ENCODE results near the gene ATG14. TPM values are rescaled to one million over a fixed set of nuclear protein-coding genes. Genes with fewer than 3 reads are reported as not detected.
"Not testable (repeated sequence)": the region's sequence is repeated elsewhere in the genome, so short reads cannot be mapped to it uniquely, and the experiment has no call there.

The ATG14 gene
- total RNA-seq, 2 experiments from 2014 or later, result 4.3 to 4.8 TPM

DNA sequence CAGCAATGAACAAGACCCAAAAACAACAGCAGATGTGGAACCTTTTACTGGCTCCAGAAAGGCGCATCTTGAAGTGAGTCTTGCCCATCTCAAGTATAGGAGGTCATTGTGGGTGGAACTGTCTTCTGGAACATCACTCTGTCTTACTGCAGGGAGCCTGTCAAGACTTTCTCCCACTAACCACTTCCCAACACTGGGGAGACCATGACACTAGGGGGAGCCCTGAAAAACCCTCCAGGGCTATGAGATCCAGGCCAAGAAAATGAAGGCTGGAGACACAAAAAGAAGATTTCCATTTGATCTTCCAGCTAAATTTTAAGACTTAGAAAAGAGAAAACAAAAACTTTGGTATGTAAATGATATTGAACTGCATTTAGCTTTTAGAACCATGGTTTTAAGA, 13.5 kb upstream of the ATG14 start:
- H3K27ac Mint-ChIP-seq, result no peak overlapping the region
- no peak for ATAC-seq
- no peaks in the 10 kb centered on the region for H3K9me3 Mint-ChIP-seq (ENCODE audit: low read depth)
- CTCF ChIA-PET, result interaction anchor here (0.8 to 1.5 kb wide), 3 partner anchors 9 to 154 kb away, joined by 3 to 5 read pairs (median 3); partner anchors contain the start of gene FBXO34
- peaks cover 3% of the 10 kb centered on the region for H3K4me1 Mint-ChIP-seq
- no peaks in the 10 kb centered on the region for H3K27me3 Mint-ChIP-seq
- no peak overlapping the region for H3K4me3 Mint-ChIP-seq
- H3K36me3 Mint-ChIP-seq, result no peaks in the 10 kb centered on the region
- DNase-seq, result no peak

- CTCF ChIA-PET, result interaction anchor here (0.6 to 1.4 kb wide), 3 partner anchors 87 to 1050 kb away, joined by 3 to 5 read pairs (median 3); partner anchors contain the start of gene FBXO34
- Mint-ChIP-seq H3K9me3 (ENCODE audit: low read depth) (no peaks in the 10 kb centered on the region), H3K4me1 (no peaks in the 10 kb centered on the region), H3K4me3 (no peak overlapping the region), H3K36me3 (no peaks in the 10 kb centered on the region), H3K27ac (no peak overlapping the region), H3K27me3 (no peaks in the 10 kb centered on the region)
- ATAC-seq, result no peak
- DNase-seq, result no peak
Measured at GRCh38 chr14:55423969-55424368, 12.3 kb upstream of the ATG14 start.

DNA sequence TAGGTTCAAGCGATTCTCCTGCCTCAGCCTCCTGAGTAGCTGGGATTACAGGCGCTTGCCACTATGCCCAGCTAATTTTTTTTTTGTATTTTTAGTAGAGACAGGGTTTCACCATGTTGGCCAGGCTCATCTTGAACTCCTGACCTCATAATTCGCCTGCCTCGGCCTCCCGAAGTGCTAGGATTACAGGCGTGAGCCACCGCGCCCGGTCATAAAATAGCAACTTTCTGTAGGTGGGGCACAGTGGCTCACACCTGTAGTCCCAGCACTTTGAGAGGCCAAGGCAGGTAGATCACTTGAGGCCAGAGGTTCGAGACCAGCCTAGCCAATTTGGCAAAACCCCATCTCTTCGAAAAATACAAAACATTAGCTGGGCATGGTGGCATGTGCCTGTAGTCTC, 10.7 kb upstream of the ATG14 start:
- H3K27me3 Mint-ChIP-seq; H3K27ac Mint-ChIP-seq; DNase-seq; H3K4me3 Mint-ChIP-seq; H3K9me3 Mint-ChIP-seq (ENCODE audit: low read depth); H3K4me1 Mint-ChIP-seq; H3K36me3 Mint-ChIP-seq; CTCF ChIA-PET; ATAC-seq: not testable (repeated sequence)

DNA sequence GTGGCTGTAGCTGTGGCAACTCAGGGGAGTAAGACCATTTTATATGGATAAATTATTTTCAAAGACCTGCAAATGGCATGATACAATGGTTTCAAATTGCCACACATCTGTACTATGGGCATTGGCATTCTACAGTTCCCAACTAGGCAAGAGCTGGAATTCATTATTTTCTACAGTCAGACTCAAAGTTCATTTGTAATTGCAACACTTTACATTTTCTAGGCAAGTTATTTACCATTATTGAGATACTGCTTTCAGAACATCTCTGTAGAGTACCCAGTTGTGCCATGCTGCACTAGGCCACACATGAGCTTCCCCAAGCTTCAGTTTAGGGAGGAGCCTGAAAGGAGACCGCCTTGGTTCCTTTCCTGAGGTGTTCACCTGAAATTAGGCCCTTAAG, 8.0 kb upstream of the ATG14 start:
- H3K27ac Mint-ChIP-seq, result no peak overlapping the region
- DNase-seq (no peak), ATAC-seq (no peak)
- no peaks in the 10 kb centered on the region for H3K9me3 Mint-ChIP-seq (ENCODE audit: low read depth)
- CTCF ChIA-PET, result interaction anchor here (0.6 to 1.8 kb wide), 2 partner anchors 13 to 428 kb away, joined by 3 to 6 read pairs; no protein-coding TSS in a partner anchor
- H3K4me3 Mint-ChIP-seq, result no peak overlapping the region
- H3K27me3 Mint-ChIP-seq, result peaks cover 3% of the 10 kb centered on the region
- H3K4me1 Mint-ChIP-seq, result peaks cover 10% of the 10 kb centered on the region
- no peaks in the 10 kb centered on the region for H3K36me3 Mint-ChIP-seq

DNA sequence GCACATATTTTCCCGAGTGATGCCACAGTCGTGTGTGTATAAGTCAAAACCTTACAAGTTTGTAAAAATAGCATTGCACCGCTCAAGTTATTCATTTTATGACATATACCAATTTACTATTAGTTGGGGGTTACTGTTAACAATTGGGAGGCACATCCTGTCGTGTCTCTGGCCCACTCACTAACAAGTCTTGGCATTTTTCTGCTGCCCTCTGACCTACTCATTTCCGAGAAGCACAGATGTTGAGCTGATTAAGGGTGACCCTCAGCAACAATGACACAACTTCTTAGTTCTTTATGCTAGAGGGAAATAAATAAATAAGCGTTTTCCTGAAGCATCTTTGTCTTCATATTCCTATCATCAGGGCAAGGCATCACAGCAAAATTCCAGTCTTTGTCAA, 6.8 kb upstream of the ATG14 start:
- no peak for ATAC-seq
- peaks cover 10% of the 10 kb centered on the region for H3K4me1 Mint-ChIP-seq
- CTCF ChIA-PET, result interaction anchor here (1.8 to 4.3 kb wide), 2 partner anchors 9 to 14 kb away, joined by 6 to 28 read pairs; no protein-coding TSS in a partner anchor
- H3K36me3 Mint-ChIP-seq, result no peaks in the 10 kb centered on the region
- H3K27ac Mint-ChIP-seq, result no peak overlapping the region
- H3K9me3 Mint-ChIP-seq (ENCODE audit: low read depth), result no peaks in the 10 kb centered on the region
- no peak overlapping the region for H3K4me3 Mint-ChIP-seq
- no peak for DNase-seq
- peaks cover 3% of the 10 kb centered on the region for H3K27me3 Mint-ChIP-seq

GRCh38 chr14:55417955-55418354, 6.3 kb upstream of the ATG14 start:
- H3K9me3 Mint-ChIP-seq (ENCODE audit: low read depth), result no peaks in the 10 kb centered on the region
- ATAC-seq (no peak), DNase-seq (no peak)
- H3K4me3 Mint-ChIP-seq, result no peak overlapping the region
- CTCF ChIA-PET, result interaction anchor here (0.6 to 4.3 kb wide), 3 partner anchors 10 to 247 kb away, joined by 3 to 28 read pairs (median 6); no protein-coding TSS in a partner anchor
- H3K27ac Mint-ChIP-seq, result no peak overlapping the region
- H3K27me3 Mint-ChIP-seq, result peaks cover 3% of the 10 kb centered on the region
- H3K4me1 Mint-ChIP-seq, result peaks cover 10% of the 10 kb centered on the region
- H3K36me3 Mint-ChIP-seq, result no peaks in the 10 kb centered on the region

GRCh38 chr14:55416866-55417265, 5.2 kb upstream of the ATG14 start:
- CTCF ChIA-PET, result interaction anchor here (0.7 to 4.3 kb wide), 11 partner anchors 8 to 340 kb away, joined by 3 to 28 read pairs (median 4); no protein-coding TSS in a partner anchor
- no peaks in the 10 kb centered on the region for H3K9me3 Mint-ChIP-seq (ENCODE audit: low read depth)
- ATAC-seq (no peak), DNase-seq (no peak)
- no peak overlapping the region for H3K27ac Mint-ChIP-seq
- H3K36me3 Mint-ChIP-seq, result no peaks in the 10 kb centered on the region
- H3K4me1 Mint-ChIP-seq, result peaks cover 19% of the 10 kb centered on the region
- no peak overlapping the region for H3K4me3 Mint-ChIP-seq
- H3K27me3 Mint-ChIP-seq, result peaks cover 3% of the 10 kb centered on the region

DNA sequence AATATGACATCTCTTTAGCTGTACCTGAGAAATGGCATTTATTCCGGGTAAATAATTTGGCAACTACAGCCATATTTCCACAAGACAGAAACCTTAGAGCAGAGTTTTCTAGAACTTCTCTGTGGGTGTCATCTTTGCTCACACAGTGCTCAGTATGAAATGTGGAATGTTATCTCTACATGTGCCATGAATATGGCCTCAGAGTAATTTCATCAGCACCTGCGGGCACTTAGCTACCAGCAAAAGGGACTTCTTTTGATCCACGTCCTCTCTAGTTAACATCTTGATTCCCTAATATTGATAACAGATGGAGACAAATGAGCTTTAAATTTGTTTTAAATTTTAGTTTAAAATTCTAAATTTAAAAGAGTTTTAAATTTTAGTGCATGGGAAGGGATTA, 2.9 kb upstream of the ATG14 start:
- Mint-ChIP-seq H3K27ac (no peak overlapping the region), H3K9me3 (ENCODE audit: low read depth) (no peaks in the 10 kb centered on the region), H3K36me3 (no peaks in the 10 kb centered on the region), H3K4me1 (peaks cover 34% of the 10 kb centered on the region), H3K4me3 (no peak overlapping the region), H3K27me3 (peaks cover 3% of the 10 kb centered on the region)
- CTCF ChIA-PET, result interaction anchor here (1.2 to 4.3 kb wide), 2 partner anchors 13 to 144 kb away, joined by 4 to 28 read pairs; no protein-coding TSS in a partner anchor
- DNase-seq (no peak), ATAC-seq (no peak)

- Mint-ChIP-seq H3K36me3 (no peaks in the 10 kb centered on the region), H3K27ac (no peak overlapping the region)
Measured at GRCh38 chr14:55412676-55413075, 1.0 kb upstream of the ATG14 start.

DNA sequence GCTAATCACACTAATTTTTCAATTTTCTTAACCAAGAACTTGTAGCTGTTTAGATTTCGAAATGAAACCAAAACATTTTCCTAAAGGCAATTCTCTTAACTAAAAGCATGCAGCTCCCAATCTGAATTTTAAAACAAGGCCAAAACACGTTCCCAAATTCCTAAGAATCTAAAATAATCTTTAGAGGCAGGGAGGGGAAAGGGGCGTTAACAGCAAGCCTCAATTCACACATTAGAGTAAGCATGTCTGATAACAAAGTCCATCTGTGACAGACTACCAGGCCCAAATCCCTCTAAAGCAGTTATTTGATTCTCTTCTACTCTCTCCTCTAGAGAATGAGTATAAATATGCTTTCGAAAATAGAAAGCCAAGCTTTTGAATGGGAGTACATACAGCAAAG, 754 bp downstream of the ATG14 start:
- Mint-ChIP-seq H3K4me3 (peak overlapping the region; percentile 83), H3K9me3 (ENCODE audit: low read depth) (no peaks in the 10 kb centered on the region), H3K27me3 (peaks cover 2% of the 10 kb centered on the region), H3K36me3 (no peaks in the 10 kb centered on the region), H3K27ac (peak overlapping the region; percentile 47), H3K4me1 (peaks cover 30% of the 10 kb centered on the region)
- CTCF ChIA-PET, result interaction anchor here (0.9 to 2.6 kb wide), 4 partner anchors 25 to 201 kb away, joined by 3 to 6 read pairs (median 4); no protein-coding TSS in a partner anchor
- DNase-seq (no peak), ATAC-seq (no peak)

More at GRCh38 chr14:55412676-55413075, 1.0 kb upstream of the ATG14 start:
- peak overlapping the region; percentile 83 for H3K4me3 Mint-ChIP-seq
- H3K9me3 Mint-ChIP-seq (ENCODE audit: low read depth), result no peaks in the 10 kb centered on the region
- H3K27me3 Mint-ChIP-seq, result peaks cover 3% of the 10 kb centered on the region
- peaks cover 39% of the 10 kb centered on the region for H3K4me1 Mint-ChIP-seq
- DNase-seq (no peak), ATAC-seq (no peak)
- CTCF ChIA-PET, result no interaction called here

DNA sequence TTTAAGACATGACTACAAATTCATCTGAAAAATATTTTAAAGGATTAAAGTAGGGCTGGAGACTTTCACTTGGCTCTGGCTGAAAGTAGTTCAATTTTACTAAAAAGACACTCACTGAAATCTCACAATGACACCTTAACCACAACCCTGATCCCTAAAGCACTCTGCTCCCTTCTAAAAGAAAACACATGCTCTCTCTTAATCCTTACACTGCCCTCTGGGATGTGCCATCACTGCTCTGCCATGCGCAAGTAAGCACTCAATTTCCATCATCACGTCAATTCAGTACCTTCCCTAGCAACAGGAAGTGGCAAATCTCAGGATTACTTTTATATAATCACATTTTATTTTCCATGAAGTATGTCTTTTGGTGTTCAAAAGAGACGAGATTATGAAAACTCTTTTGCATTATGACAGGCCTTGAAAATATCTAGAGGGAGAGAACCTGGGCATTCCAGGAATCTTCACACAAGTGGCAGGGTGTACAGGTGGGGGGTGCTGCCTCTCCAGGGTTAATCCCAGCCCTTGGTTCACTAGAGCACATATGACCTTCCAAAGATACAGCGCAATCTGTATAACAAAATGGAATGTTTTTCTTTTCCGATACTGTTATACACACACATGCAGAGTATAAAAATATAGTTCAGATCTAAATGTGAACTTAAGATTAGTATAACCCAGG, 7.3 kb downstream of the ATG14 start:
- ATAC-seq (no peak), DNase-seq (no peak)
- Mint-ChIP-seq H3K4me1 (peaks cover 20% of the 10 kb centered on the region), H3K4me3 (no peak overlapping the region), H3K36me3 (no peaks in the 10 kb centered on the region), H3K9me3 (ENCODE audit: low read depth) (no peaks in the 10 kb centered on the region), H3K27ac (no peak overlapping the region), H3K27me3 (no peaks in the 10 kb centered on the region)
- CTCF ChIA-PET, result interaction anchor here (1.2 to 1.4 kb wide), 3 partner anchors 29 to 159 kb away, joined by 3 to 4 read pairs (median 4); no protein-coding TSS in a partner anchor

GRCh38 chr14:55401751-55402150, 9.9 kb downstream of the ATG14 start:
- H3K36me3 Mint-ChIP-seq, result no peaks in the 10 kb centered on the region
- ATAC-seq, result no peak
- no peak overlapping the region for H3K27ac Mint-ChIP-seq

GRCh38 chr14:55399852-55400251, 11.8 kb downstream of the ATG14 start:
- H3K9me3 Mint-ChIP-seq (ENCODE audit: low read depth), result no peaks in the 10 kb centered on the region
- no peak overlapping the region for H3K4me3 Mint-ChIP-seq
- no peaks in the 10 kb centered on the region for H3K27me3 Mint-ChIP-seq
- H3K4me1 Mint-ChIP-seq, result peaks cover 17% of the 10 kb centered on the region
- DNase-seq, result no peak
- CTCF ChIA-PET, result no interaction called here
- ATAC-seq, result no peak
- no peak overlapping the region for H3K27ac Mint-ChIP-seq
- no peaks in the 10 kb centered on the region for H3K36me3 Mint-ChIP-seq

More at GRCh38 chr14:55401751-55402150, 9.9 kb downstream of the ATG14 start:
- CTCF ChIA-PET, result no interaction called here
- Mint-ChIP-seq H3K9me3 (ENCODE audit: low read depth) (no peaks in the 10 kb centered on the region), H3K4me3 (no peak overlapping the region), H3K27me3 (no peaks in the 10 kb centered on the region), H3K4me1 (peaks cover 17% of the 10 kb centered on the region)
- no peak for DNase-seq

- peaks cover 14% of the 10 kb centered on the region for H3K4me1 Mint-ChIP-seq
- H3K4me3 Mint-ChIP-seq, result no peak overlapping the region
- DNase-seq (no peak), ATAC-seq (no peak)
- CTCF ChIA-PET, result no interaction called here
- no peaks in the 10 kb centered on the region for H3K36me3 Mint-ChIP-seq
- H3K27ac Mint-ChIP-seq, result no peak overlapping the region
- H3K9me3 Mint-ChIP-seq (ENCODE audit: low read depth), result no peaks in the 10 kb centered on the region
- H3K27me3 Mint-ChIP-seq, result no peaks in the 10 kb centered on the region
Measured at GRCh38 chr14:55399183-55399582, 12.4 kb downstream of the ATG14 start.
